HG02981 (cell line): ENCODE measurements around the gene APOBEC3F.
"Not testable (repeated sequence)": the region's sequence is repeated elsewhere in the genome, so short reads cannot be mapped to it uniquely, and the experiment has no call there.

Source experiments
- ATAC-seq: cut with Tn5 transposase; IDR thresholded peaks from one replicate; pipeline ENCODE4 v1.9.1; 2021; ENCODE audit warnings: mild to moderate bottlenecking, moderate library complexity; ENCODE audit not compliant: unreplicated experiment

APOBEC3F gene

DNA sequence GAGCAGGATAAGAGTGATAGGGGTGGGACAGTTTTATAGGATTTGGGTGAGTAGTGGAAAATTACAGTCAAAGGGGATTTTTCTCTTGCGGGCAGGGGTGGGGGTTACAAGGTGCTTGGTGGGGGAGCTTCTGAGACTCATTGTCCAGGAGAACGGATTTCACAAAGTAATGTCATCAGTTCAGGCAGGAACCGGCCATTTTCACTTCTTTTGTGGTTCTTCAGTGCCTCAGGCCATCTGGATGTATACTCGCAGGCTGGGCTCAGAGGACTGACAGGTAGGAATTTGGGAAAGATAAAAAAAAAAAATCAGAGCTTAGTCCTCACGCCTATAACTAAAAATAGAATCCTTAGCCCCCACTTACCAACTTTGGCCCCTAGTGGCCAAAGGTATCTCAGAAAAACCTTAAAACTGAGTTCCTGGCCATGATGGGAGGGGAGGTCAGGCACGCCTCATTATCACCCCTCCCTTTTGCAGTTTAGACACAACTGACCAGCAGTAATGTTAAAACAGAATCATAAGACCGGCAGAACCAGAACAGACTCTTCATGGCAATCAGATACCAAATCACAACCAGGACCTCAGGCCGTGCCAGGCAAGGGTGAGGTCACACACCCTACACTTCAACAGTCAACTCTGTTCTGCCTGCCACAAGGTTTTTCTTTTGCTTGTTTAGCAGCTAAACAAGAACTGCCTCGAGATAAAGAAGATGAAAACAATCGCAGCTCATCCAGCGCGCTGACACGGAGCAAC lies 27.5 kb downstream of the APOBEC3F start:
- no peak for ATAC-seq

DNA sequence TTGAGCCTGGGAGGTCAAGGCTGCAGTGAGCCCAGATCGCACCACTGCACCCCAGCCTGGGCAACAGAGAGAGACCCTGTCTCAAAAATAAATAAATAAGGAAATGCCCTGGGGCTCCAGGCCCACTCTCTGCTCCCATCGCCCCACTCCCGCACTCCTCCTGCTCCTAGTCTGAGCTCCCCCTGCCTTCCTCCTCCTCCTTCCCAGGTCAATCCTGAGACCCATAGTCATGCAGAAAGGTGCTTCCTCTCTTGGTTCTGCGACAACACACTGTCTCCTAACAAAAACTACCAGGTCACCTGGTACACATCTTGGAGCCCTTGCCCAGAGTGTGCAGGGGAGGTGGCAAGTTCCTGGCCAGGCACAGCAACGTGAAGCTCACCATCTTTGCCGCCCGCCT lies 29.5 kb downstream of the APOBEC3F start:
- ATAC-seq: no peak

DNA sequence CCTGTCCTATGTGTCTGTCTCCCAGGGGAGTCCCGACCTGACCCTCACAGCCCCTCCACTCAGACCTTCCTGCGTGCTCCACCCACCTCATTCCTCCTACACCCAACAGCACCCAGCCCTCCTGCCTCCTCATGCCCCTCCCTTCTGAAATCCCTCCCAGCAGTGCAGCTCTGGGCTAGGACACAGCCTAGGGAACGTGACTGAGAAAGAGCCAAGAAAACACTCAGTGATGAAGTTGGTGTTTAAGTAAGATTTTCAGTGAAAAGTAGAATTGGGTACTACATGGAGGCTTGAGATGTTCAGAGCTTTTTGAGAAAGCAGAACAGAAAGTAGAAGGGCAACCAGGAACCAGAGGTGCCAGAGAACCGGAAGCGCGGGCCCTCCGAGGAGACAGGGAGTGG lies 31.9 kb downstream of the APOBEC3F start:
- not testable (repeated sequence) for ATAC-seq

DNA sequence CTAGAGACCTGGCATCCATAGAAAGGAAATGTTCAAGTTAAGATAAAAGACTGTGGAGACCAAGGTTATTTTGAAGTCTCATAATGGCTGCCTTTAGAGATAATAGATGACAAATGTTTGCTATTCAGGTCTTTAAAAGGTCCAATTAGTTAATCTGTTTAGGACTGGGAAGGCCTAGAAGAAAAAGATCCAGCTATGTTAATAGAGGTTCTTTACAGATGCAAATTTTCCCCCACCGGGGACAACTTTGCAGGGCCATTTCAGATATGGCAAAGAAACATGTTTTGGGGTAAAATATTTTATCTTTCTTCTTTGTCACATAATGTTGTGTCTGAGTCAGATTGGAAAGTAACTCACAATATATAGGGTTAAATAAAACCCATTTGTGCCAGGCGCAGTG lies 33.3 kb downstream of the APOBEC3F start:
- ATAC-seq: no peak

DNA sequence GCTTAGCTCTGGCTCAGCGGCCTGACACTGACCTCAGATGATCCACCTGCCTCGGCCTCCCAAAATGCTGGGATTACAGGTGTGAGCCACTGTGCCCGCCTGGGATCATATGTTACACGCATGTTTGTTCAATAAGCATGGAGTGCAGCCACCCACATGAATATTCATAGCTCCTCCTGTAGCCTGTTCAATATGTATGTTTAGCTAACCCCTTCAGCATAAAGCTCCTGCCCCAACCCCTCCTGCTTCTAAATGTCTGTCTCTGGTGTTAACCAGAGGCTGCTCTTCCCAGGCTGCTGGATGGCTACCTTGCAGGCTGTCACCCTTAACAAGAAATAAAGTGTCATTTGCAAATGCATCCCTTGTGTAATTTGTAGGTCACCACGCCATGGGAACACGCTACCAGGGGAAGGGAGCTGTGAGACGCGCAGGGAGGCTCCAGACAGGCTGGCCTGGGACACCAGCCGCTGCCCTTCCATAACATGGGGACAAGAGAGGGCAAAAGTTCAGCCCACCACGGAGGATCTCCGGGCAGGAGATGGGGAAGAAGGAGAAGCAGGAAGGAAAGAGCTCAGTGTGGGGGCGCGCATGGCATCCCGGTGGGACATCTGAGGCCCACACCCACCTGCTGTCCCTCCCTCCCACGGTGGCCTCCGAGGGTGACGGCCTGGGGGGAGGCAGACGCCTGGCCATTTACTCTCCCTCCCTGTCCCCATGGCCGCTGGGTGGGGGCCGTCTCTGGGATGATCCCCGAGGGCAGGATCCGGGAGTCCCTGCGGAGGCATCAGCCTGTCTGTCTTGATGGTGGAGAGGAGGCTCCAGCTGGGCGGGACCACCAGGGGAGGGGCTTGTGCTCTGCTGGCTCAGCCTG lies 35.7 kb downstream of the APOBEC3F start:
- ATAC-seq: not testable (repeated sequence)

DNA sequence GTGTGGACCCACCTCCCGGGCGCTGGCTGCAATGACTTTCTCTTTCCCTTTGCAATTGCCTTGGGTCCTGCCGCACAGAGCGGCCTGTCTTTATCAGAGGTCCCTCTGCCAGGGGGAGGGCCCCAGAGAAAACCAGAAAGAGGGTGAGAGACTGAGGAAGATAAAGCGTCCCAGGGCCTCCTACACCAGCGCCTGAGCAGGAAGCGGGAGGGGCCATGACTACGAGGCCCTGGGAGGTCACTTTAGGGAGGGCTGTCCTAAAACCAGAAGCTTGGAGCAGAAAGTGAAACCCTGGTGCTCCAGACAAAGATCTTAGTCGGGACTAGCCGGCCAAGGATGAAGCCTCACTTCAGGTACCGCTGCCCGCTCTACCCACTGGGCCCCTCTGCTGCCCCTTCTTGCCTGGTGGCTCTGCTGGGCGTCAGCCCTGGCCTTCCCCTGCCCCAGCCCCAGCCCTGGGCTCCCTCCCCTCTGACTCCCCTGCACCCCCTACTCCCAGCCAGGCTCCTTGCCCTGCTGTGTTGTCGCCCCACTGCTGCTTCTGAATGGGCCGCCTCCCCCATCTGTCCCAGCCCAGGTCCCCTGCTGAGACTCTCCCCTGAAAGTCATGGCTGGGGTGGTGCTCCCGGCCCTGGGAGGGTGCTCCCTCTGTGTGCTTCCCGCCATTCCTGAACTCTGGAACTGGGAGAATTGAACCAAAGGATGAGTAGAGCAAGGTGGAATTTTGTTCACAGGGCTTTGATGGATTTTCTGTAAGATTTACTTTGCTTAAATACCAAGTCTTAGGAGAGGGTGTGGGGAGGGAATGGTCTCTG lies 36.6 kb downstream of the APOBEC3F start, which contains the start of gene APOBEC3G:
Gene APOBEC3G (plus strand): TSS at position 250 of the 815 bp plus-strand sequence. CDS start 87 bp downstream, at position 337.
- peak; percentile 66 for ATAC-seq

DNA sequence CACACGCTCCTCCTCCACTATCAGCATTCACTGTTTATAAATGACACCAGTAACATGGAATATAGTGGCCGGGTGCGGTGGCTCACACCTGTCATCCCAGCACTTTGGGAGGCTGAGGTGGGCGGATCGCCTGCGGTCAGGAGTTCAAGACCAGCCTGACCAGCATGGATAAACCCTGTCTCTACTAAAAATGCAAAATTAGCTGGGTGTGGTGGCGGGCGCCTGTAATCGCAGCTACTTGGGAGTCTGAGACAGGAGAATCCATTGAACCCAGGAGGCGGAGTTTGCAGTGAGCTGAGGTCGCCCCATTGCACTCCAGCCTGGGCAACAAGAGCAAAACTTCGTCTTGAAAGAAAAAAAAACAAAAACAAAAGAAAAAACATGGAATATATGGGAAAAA lies 37.2 kb downstream of the APOBEC3F start:
- ATAC-seq: not testable (repeated sequence)

DNA sequence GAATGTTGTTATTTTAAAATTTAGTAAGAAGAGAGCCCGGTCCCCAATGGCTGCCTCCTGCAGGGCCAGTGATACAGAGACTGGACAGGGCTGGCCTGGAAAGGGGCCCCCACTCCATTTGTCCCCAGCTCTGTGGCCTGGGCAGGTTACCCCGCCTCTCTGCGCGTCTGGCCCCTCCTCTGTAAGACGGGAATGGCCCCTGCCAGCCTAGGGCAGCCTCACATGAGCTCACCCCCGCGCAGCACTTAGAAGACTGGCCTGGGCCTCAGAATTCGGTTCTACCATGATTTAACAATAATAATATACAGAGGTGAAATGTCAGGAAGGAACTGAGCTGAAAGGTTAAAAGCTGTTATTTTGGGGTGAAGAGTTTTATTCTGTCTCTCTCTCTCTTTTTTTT lies 37.7 kb downstream of the APOBEC3F start:
- ATAC-seq: no peak

DNA sequence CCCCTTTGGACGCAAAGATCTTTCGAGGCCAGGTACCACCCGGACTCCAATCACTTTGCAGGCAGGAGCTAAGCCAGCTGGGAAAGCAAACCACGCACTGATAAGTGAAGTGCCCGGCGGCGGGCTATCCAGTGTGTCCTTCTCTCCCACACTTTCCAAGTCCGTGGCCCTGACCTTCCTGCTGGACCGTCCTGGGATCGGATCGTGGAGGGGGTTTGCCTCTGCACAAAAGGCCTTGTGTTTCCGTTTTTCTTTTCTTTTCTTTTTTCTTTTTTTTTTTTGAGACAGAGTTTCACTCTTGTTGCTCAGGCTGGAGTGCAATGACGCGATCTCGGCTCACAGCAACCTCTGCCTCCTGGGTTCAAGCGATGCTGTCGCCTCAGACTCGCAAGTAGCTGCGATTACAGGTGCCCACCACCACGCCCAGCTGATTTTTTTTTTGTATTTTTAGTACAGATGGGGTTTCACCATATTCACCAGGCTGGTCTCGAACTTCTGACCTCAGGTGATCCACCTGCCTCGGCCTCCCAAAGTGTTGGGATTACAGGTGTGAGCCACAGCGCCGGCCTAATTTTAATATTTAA lies 38.5 kb downstream of the APOBEC3F start:
- not testable (repeated sequence) for ATAC-seq

DNA sequence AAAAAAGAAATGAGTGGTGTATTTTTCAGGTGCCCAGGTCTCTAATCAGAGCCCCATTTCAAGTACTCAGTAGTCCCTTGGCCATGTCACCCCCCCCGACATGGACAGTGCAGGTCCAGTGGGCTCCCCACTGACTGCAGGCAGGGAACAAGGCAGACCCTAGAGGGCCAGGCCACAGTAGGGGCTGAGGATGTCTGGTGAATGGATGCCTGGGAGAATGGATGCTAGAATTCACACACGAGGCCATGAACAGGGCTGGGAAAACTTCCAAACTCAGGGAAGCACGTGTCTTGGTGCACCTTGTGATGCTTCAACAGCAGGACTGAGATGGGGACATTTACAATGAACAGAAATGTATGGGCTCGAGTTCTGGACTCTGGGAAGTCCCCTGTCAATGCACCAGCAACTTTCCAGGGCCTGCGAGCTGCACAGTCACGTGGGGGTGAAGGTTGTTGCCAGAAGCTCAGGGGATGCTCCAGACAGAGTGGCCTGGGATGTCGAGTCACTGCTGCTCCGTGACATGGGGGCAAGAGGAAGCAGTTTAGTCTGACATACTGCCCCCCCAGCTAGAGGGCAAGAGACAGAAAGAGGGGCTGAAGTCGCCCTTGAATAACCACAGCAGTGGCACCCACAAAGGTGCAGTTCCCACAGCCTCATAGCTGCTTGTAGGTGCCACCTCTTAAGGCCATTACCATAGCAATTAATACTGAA lies 39.5 kb downstream of the APOBEC3F start:
- no peak for ATAC-seq

DNA sequence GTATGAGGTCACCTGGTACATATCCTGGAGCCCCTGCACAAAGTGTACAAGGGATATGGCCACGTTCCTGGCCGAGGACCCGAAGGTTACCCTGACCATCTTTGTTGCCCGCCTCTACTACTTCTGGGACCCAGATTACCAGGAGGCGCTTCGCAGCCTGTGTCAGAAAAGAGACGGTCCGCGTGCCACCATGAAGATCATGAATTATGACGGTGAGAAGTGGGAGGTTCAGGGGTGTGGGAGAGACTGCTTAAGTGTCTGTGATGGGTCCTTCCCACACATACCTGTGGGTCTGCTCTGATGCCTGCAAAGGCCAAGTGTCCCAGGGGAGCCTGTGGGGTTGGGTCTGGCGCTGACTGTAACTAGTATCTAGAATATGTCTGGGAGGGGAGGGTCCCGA lies 40.4 kb downstream of the APOBEC3F start:
- ATAC-seq: no peak

DNA sequence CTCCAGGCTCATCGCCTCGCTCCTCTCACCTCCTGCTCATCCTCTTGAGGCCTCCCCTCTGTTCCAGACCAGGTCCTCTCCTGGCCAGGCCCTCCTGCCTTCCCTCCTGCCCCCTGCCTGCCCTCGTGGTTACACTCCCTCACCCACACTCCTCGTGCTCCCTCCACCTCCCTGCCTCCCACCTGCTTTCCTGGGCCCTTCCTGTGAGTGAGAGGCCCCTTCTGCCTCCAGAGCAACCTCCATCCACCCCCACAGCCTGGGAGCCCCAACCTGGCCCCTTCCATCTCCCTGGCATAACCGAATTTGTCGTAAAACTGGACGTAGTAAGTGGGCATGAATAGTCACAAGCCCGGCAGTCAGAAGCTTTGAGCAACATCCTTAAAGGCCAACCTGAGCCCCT lies 40.9 kb downstream of the APOBEC3F start:
- ATAC-seq: no peak

DNA sequence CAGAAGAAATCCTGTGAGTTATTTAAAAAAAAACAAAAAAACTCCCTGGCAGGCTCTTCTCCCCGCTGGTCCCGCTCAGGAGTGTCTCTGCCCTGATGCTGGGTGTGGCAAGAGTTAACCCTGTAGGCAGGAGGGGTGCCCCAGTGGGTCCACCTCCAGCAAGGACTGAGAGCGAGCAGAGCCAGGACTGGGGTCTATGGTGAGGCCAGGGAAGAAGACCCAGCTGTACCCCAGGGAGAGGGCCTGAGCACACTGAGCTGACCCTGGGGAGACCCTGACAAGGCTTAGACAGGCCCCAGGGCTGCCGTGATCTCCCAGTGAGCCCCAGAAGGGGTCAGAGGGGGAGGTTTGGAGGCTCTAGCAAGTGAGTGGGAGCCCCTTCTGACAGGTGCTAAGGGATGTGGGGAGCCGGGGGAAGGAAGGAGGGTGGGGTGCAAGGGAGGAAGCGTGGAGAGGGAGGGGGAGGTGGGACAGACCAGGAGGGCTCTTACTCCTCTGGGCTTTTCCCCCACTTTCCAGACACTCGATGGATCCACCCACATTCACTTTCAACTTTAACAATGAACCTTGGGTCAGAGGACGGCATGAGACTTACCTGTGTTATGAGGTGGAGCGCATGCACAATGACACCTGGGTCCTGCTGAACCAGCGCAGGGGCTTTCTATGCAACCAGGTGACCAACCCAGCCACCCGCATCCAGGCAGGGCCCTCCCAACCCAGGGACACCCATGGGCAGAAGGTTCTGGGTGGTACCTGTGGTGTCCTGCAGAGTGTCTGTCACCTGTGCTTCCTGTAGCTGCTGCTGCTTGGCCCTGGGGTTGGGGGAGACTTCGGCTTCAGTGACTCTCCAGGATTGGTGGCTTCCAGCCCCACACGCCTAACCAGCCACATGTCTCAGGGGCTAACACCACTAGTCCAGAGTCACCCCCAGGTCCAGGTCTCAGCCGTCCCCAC lies 42.8 kb downstream of the APOBEC3F start:
- ATAC-seq: no peak

DNA sequence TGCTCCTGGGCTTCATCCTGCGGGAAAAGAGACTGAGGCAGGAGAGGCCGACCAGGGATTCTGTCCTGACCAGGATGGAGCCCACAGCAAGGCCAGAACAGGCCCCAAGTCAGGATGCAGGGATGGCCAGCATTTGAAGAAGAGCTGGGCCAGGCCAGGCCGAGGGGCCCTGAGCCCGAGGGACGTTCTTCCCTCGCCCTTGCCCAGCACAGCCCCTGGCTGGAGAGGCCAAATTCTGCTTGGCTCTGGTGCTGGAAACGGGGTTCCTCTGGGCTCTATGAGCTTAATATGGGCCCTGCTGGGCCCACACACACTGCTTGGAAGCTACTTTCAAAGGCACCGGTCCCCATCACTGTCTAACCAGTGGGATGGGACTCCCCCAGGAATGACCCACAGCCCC lies 44.0 kb downstream of the APOBEC3F start:
- ATAC-seq: no peak

DNA sequence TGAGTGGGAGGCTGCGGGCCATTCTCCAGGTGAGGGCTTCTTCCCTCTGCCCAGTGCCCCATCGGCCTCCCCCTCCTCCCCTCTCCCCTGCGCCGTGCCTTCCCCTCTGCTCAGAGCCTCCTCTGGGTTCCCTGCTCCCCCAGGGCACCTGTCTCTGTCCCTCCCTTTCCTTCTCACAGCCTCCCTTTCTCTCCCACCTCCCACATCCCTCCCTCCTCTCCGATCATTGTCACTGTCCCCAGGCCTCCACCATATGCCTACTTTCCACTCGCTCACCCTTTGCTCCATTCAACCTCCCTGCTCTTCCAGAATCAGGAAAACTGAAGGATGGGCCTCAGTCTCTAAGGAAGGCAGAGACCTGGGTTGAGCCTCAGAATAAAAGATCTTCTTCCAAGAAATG lies 46.4 kb downstream of the APOBEC3F start:
- no peak for ATAC-seq

DNA sequence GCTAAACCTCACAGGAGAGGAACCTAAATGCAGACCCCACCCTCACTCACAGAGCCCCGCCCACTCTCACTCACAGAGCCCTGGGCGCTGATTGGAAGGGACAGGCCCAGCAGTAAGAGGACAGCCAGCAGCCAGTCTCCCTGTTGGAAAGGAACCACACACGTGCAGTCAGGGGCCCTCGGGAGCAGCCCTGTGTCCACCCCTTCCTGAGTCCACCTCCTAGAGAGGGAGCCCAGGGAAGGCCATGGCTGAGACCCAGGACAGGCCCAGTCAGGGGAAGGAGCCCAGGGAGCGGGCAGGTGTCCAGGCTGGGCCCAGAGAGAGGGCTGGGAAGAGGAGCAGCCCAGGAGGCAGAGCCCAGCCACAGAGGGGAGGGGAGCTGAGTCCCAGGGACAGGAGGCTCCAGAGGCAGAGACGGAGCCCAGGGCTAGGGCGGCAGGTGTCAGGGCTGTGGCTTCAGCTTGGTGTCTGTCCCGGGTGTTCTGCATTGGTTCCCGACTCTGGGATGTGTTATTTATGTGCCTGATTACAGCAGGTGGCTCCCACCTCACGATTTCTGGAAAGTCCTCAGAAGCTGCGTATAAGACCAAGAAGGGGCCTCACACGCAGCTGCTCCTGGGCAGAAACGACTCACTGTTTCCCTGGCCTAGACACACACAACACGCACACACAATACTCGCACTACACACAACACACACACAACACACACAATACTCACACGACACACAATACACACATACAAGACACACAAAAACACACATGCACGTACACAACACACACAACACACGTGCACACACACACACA lies 47.4 kb downstream of the APOBEC3F start:
- no peak for ATAC-seq

DNA sequence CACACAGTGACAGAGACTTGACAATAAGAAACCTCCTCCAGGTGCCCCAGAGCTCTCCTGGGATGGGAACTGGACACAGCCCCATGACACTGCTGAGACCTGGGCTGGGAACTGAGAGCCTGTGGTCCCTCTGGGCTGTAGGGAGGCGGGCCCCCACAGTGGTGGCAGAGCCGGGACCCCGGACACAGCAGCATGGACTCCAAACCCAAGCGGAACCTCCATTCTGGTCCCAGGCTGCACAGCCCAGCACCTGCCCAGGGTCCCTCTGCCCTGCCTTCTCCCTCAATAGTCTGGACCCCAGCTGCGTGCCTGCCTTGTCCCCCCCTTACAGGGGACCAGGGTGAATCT lies 48.0 kb downstream of the APOBEC3F start:
- no peak for ATAC-seq

DNA sequence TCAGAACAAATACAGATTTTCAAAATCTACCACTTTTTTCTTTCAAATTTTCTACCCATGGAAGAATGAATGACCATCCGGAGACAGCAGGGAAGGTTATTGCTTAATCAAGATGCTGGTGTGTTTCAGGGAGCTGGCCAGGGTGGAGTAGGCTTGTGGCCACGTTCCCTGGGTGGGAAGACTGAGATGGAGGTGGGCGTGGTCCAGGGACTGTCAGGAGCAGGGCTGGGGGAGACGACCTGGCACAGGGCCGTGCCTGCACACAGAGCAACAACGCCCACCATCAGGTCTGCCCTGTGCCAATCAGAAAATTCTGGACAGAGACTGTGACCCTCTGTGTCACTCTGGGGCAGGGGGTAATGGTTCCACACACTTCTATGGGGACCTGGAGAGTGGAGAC lies 49.3 kb downstream of the APOBEC3F start:
- ATAC-seq: no peak
